D721Med (cell line): ENCODE data around the gene CDRT15.

Experiments
- DNase-seq: peaks from one replicate; pipeline ENCODE4 v3.0.0; 2011; ENCODE audit warnings: low spot score; ENCODE audit not compliant: insufficient read length
- FAIRE-seq: peaks from 2 replicates; lab custom pipeline; 2011; peaks lifted over from hg19 to GRCh38; lab: Jason Lieb, UNC
- CTCF ChIP-seq: IDR thresholded peaks from 2 replicates; pipeline ENCODE4 v1.5.1; 2012; ENCODE audit warnings: mild to moderate bottlenecking, control low read depth; ENCODE audit not compliant: insufficient read depth; ENCODE audit errors: missing control alignments

CDRT15 gene

GRCh38 chr17:14206891-14207290 lies 29.8 kb downstream of the CDRT15 start:
- TF ChIP-seq CTCF: no peak
- FAIRE-seq (no peak), DNase-seq (no peak)

- DNase-seq: no peak
- no peak for TF ChIP-seq CTCF
- no peak for FAIRE-seq
Measured at GRCh38 chr17:14205992-14206461, 30.6 kb downstream of the CDRT15 start.

GRCh38 chr17:14205380-14205779 lies 31.3 kb downstream of the CDRT15 start:
- FAIRE-seq (no peak), DNase-seq (no peak)
- TF ChIP-seq CTCF: no peak

- no peak for TF ChIP-seq CTCF
- no peak for DNase-seq
- FAIRE-seq: no peak
Measured at GRCh38 chr17:14204546-14204945, 32.1 kb downstream of the CDRT15 start.

GRCh38 chr17:14204084-14204483 lies 32.6 kb downstream of the CDRT15 start:
- FAIRE-seq: no peak
- DNase-seq: no peak
- no peak for TF ChIP-seq CTCF

GRCh38 chr17:14203388-14203787 lies 33.3 kb downstream of the CDRT15 start:
- no peak for DNase-seq
- TF ChIP-seq CTCF: no peak
- FAIRE-seq: no peak

GRCh38 chr17:14202388-14203166 lies 34.1 kb downstream of the CDRT15 start:
- no peak for FAIRE-seq
- no peak for TF ChIP-seq CTCF
- DNase-seq: no peak
